ENCODE measurements around the gene RNF13. TPM values are rescaled to one million over a fixed set of nuclear protein-coding genes. Genes with fewer than 3 reads are reported as not detected.

RNF13 gene
- total RNA-seq, 2 donors from 2014 or later = 51.9 to 84.0 TPM

DNA sequence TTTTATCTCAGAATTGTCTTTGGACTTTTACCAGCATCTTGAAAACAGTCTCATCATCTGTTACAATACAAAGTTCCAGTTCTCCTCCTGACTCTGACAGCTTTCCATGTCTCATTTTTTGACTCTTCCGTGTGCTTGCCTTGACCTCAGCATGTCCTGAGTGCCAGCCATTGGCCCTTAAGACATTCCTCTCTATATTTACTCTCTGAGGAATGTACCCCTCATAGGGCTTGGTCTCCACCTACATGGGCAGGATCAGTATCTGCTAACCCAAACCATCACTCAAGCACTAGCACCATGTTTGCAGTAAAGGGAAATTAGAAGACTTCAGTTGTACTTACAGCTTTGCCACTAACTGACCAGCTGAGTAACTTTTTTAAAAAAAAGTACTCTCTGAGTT lies 36.8 kb upstream of the RNF13 start:
- H3K4me1 ChIP-seq (ENCODE audit: control insufficient read depth in 1 of 2, low read depth in 2 of 2) = no peaks in the 10 kb centered on the region
- no peaks in the 10 kb centered on the region for H3K27me3 ChIP-seq (replicated peaks; ENCODE audit: insufficient read depth)
- H3K9me3 ChIP-seq = no peaks in the 10 kb centered on the region
- no peak for DNase-seq (ENCODE audit: low spot score)
- H3K4me3 ChIP-seq = no peak overlapping the region
- H3K36me3 ChIP-seq = no peaks in the 10 kb centered on the region
- no peak overlapping the region for H3K27ac ChIP-seq
- no peak for ATAC-seq (ENCODE audit: insufficient number of reproducible peaks, low FRiP score, low read depth)
- TF ChIP-seq, protein P1, sequence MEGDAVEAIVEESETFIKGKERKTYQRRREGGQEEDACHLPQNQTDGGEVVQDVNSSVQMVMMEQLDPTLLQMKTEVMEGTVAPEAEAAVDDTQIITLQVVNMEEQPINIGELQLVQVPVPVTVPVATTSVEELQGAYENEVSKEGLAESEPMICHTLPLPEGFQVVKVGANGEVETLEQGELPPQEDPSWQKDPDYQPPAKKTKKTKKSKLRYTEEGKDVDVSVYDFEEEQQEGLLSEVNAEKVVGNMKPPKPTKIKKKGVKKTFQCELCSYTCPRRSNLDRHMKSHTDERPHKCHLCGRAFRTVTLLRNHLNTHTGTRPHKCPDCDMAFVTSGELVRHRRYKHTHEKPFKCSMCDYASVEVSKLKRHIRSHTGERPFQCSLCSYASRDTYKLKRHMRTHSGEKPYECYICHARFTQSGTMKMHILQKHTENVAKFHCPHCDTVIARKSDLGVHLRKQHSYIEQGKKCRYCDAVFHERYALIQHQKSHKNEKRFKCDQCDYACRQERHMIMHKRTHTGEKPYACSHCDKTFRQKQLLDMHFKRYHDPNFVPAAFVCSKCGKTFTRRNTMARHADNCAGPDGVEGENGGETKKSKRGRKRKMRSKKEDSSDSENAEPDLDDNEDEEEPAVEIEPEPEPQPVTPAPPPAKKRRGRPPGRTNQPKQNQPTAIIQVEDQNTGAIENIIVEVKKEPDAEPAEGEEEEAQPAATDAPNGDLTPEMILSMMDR (IDR thresholded peaks at IDR 0.05) = no peak

DNA sequence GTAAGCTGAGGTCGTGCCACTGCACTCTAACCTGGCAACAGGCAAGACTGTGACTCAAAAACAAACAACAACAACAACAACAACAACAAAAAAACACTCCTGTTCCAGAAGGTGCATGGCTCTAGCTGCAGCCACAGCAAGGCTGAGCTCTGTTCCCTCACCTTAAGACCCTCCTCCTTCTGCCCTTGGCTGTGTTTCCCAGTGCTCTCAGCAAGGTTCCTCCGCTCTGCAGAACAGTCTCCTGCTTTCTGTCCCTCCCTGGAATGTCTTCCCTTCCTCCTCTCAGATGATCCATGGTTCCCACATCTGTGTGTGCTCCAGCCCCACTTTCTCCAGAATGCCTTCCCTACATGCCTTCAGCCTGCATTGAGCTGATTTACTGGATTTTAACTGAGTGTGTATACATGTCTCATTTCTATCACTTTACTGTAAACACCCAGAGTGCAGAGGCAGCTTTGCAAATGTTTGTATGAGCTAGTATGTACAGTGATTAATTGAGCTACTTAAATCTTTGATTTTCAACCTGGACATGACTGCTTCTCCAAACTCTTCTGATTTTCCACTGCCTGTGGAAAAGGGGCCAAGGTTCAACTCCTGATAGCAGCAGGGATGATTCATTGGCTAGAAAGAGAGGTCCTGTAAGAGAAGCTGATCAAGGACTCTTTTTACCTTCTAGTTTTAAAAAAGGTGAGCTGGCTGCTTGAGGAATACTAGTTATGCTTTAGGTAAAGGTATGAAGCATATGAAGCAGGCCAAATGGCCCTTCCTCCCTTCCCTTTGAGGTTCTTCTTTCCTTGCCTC lies 35.4 kb upstream of the RNF13 start:
- TF ChIP-seq, protein P1 (IDR thresholded peaks at IDR 0.05) = no peak
- H3K36me3 ChIP-seq = no peaks in the 10 kb centered on the region
- H3K4me3 ChIP-seq = no peak overlapping the region
- H3K27me3 ChIP-seq (replicated peaks; ENCODE audit: insufficient read depth) = no peaks in the 10 kb centered on the region
- no peaks in the 10 kb centered on the region for H3K9me3 ChIP-seq
- ATAC-seq (ENCODE audit: insufficient number of reproducible peaks, low FRiP score, low read depth) = no peak
- DNase-seq (ENCODE audit: low spot score) = no peak
- H3K4me1 ChIP-seq (ENCODE audit: control insufficient read depth in 1 of 2, low read depth in 2 of 2) = no peaks in the 10 kb centered on the region
- H3K27ac ChIP-seq = no peak overlapping the region

DNA sequence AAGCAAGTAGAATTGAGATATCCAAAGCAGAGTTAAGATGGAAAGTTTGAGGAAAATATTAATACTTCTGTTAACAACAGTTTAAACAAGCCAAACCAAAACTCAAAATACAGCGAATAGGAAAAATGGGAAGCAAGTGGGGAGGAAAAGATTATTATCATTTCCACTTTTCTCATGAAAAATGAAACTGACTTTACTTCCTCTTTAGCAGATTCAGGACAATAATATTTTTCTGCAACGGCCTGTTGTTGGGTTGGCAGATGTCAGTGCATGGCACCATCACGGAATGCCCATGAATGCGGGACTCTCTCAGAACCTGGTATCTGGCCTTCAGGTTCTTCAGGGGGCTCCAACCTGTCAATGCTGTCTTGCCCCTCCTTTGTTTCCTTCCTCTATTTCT lies 31.8 kb upstream of the RNF13 start:
- H3K9me3 ChIP-seq = no peaks in the 10 kb centered on the region
- DNase-seq (ENCODE audit: low spot score) (no peak), ATAC-seq (ENCODE audit: insufficient number of reproducible peaks, low FRiP score, low read depth) (no peak)
- H3K27ac ChIP-seq = no peak overlapping the region
- no peaks in the 10 kb centered on the region for H3K36me3 ChIP-seq
- H3K4me3 ChIP-seq = no peak overlapping the region
- H3K4me1 ChIP-seq (ENCODE audit: control insufficient read depth in 1 of 2, low read depth in 2 of 2) = peaks cover 6 to 15% of the 10 kb centered on the region in 2 donors
- TF ChIP-seq, protein P1 (IDR thresholded peaks at IDR 0.05) = no peak
- H3K27me3 ChIP-seq (replicated peaks; ENCODE audit: insufficient read depth) = no peaks in the 10 kb centered on the region

DNA sequence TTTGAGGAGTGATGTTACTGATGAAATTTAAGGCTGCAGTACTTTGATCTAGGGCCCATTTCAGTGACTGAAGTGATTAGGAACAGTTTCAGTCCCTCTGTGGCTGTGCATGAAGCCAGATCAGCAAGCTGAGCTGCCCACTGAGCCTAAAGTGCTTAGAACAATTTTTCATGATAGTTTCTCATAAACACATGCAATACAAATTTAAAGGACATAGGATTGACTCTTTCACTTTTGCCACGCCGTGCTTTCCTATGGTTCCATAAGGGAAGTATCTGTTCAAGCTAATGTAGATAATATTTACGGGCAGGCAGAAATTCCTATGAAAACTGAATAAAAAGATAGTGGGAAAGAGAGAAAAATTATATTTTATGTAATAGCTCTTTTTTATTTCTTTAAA lies 31.3 kb upstream of the RNF13 start:
- Histone ChIP-seq H3K36me3 (no peaks in the 10 kb centered on the region), H3K4me3 (no peak overlapping the region), H3K4me1 (ENCODE audit: control insufficient read depth in 1 of 2, low read depth in 2 of 2) (peaks cover 6 to 15% of the 10 kb centered on the region in 2 donors), H3K9me3 (no peaks in the 10 kb centered on the region), H3K27ac (no peak overlapping the region), H3K27me3 (replicated peaks; ENCODE audit: insufficient read depth) (no peaks in the 10 kb centered on the region)
- no peak for DNase-seq (ENCODE audit: low spot score)
- TF ChIP-seq, protein P1 (IDR thresholded peaks at IDR 0.05) = no peak
- no peak for ATAC-seq (ENCODE audit: insufficient number of reproducible peaks, low FRiP score, low read depth)

DNA sequence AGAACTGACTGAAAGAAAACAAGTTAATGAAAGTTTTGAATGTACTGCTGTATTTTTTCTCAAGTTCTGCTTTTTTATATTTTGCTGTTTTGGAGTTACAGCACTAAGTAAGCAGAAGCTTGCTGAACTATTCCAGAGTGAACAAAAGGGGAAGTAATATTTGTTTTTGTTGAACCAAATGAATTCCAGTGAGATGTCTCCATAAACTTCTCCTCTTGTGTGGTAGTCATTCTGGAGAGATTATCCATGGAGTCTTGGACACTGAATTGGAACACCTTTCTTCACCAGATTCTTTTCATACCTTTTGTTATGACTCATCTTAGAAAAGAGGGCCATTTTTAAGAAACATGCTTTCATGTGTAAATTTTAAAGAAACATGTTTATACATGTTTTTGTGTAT lies 29.4 kb upstream of the RNF13 start:
- ATAC-seq (ENCODE audit: insufficient number of reproducible peaks, low FRiP score, low read depth) (no peak), DNase-seq (ENCODE audit: low spot score) (no peak)
- H3K27ac ChIP-seq = peak overlapping the region in 1 of 2 donors; percentile 17
- H3K36me3 ChIP-seq = no peaks in the 10 kb centered on the region
- TF ChIP-seq, protein P1 (IDR thresholded peaks at IDR 0.05) = no peak
- no peak overlapping the region for H3K4me3 ChIP-seq
- no peaks in the 10 kb centered on the region for H3K9me3 ChIP-seq
- H3K4me1 ChIP-seq (ENCODE audit: control insufficient read depth in 1 of 2, low read depth in 2 of 2) = peaks cover 6 to 15% of the 10 kb centered on the region in 2 donors
- no peaks in the 10 kb centered on the region for H3K27me3 ChIP-seq (replicated peaks; ENCODE audit: insufficient read depth)
